GM18526 (cell line): ENCODE measurements around the gene ARRDC3.

Source experiments
- POLR2A ChIP-seq: IDR thresholded peaks from 3 replicates; pipeline ENCODE4 v1.6.1; 2011; ENCODE audit not compliant: insufficient read length; ENCODE audit errors: extremely low read depth

Gene ARRDC3

GRCh38 chr5:91373006-91373405, 10.1 kb downstream of the ARRDC3 start:
- no peak for TF ChIP-seq POLR2A

DNA sequence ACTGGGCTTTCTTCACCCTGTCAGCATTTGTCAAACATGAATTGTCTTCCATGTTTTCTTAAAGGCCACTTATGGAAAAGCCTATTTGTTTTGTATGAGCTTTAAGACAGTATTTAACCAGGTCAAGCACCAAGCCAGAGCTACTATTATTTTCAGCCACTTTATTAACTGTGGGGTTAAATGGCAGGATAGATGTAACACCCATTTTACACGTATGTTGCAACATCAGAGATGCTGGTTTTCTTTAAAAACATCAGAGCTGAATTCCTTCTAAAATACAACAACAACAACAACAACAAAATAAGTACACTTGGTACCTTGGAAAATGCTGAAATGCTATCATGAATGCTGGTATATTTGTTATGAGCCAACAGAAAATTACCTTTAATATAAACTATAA, 13.6 kb downstream of the ARRDC3 start:
- no peak for TF ChIP-seq POLR2A

DNA sequence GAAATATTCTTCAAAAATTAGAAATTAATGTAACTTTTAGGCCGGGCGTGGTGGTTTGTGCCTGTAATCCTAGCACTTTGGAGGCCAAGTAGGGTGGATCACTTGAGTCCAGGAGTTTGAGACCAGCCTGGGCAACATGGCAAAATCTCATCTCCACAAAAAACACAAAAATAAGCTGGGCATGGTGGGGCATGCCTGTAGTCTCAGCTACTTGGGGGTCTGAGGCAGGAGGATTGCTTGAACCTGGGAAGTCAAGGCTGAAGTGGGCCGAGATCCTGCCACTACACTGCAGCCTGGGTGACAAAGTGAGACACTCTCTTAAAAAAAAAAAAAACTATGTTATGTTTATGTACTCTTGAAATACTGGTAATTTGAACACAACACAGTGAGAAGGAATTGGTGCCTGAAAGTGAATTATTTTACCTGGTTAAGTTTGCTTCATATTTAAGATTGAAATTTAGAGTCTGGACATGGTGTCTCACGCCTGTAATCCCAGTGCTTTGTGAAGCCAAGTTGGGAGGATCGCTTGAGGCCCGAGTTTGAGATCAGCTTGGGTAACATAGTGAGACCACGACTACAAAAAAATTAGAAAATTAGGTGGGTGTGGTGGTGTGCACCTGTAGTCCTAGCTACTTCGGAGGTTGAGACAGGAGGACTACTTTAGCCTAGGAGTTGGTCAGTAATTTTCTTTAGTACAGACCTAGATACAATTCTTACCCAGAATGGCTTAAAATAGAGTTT, 15.0 kb downstream of the ARRDC3 start:
- no peak for TF ChIP-seq POLR2A

DNA sequence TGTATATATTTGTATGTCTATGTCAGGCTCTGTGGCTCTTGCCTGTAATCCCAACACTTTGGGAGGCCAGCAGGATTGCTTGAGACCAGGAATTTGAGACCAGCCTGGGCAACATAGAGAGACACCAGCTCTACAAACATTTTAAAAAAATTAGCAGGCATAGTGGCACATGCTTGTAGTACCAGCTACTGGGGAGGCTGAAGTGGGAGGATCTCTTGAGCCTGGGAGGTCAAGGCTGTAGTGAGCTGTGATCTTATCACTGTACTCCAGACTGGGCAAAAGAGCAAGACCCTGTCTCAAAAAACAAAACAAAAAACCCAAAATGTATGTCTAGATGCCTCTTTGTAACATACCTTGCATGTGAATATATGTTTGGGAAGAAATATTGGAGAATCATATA, 15.8 kb downstream of the ARRDC3 start:
- no peak for TF ChIP-seq POLR2A

DNA sequence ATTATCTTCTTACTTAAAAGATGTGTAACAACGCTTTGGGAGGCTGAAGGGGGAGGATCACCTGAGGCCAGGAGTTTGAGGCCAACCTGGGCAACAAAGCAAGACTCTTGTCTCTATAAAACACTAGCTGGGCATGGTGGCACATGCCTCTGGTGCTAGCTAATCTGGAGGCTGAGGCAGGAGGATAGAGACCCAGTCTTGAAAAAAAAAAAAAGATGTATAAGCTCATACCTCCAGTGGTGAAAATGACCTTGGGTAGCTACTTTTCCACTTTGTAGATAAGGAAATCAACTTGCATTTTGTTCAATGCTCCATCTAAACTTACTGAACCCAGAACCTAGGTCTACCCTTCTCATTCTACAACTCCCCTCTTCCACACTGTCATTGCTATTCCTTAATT, 16.6 kb downstream of the ARRDC3 start:
- TF ChIP-seq POLR2A: no peak

DNA sequence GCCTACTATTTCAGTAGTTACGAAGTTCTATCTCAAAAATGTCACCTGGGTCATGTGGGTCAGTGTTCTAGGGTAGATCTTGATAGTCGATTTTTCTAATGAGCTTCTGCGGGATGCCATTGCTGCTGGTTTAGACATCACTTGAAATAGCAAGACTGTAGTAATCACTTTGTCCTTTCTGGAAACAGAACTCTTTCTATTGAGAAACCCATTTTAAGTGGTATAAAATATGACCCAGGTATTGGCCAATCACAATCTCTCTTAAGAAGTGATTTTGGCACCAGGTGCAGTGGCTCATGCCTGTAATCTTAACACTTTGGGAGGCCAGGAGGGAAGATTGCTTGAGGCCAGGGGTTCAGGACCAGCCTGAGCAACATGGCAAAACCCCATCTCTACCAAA, 17.6 kb downstream of the ARRDC3 start:
- TF ChIP-seq POLR2A: no peak

- TF ChIP-seq POLR2A: no peak
These were observed 20.2 kb downstream of the ARRDC3 start for GRCh38 chr5:91362935-91363334.

DNA sequence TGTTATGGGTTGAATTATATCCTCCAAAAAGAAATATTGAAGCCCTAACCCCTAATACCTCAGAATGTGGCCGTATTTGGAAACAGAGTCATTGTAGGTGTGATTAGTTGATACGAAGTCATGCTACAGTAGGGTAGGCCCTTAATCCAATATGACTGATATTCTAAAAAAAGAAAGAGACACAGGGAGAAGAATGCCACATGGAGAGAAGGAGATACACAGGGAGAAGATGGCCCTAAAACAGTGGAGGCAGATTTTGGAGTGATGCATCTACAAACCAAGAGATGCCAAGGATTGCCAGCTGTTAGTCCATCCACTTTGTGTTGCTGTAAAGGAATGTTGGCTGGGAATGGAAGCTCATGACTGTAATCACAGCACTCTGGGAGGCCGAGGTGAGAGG, 21.3 kb downstream of the ARRDC3 start:
- no peak for TF ChIP-seq POLR2A

DNA sequence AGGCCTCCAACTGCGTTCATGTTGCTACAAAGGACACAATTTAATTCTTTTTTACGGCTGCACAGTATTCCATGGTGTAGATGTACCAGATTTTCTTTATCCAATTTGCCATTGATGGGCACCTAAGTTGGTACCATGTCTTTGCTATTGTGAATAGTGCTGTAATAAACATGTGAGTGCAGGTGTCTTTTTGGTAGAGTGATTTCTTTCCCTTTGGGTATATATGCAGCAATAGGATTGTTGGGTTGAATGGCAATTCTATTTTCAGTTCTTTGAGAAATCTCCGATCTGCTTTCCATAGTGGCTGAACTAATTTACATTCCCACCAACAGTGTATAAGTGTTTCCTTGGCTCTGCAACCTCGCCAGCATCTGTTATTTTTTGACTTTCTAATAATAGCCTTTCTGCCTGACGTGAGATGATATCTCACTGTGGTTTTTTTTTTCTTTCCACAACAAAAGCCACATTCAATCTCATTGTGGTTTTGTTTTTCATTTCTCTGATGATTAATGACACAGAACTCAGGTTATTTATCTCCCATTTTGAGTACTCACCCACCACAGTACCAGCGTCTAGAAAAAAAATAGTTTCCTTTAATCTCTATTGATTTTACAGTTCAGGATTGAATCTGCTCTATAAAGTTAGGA, 21.9 kb downstream of the ARRDC3 start:
- TF ChIP-seq POLR2A: no peak

GRCh38 chr5:91359962-91360609, 23.0 kb downstream of the ARRDC3 start:
- TF ChIP-seq POLR2A: no peak

- TF ChIP-seq POLR2A: no peak
These were observed 25.3 kb downstream of the ARRDC3 start for GRCh38 chr5:91357806-91358205.

DNA sequence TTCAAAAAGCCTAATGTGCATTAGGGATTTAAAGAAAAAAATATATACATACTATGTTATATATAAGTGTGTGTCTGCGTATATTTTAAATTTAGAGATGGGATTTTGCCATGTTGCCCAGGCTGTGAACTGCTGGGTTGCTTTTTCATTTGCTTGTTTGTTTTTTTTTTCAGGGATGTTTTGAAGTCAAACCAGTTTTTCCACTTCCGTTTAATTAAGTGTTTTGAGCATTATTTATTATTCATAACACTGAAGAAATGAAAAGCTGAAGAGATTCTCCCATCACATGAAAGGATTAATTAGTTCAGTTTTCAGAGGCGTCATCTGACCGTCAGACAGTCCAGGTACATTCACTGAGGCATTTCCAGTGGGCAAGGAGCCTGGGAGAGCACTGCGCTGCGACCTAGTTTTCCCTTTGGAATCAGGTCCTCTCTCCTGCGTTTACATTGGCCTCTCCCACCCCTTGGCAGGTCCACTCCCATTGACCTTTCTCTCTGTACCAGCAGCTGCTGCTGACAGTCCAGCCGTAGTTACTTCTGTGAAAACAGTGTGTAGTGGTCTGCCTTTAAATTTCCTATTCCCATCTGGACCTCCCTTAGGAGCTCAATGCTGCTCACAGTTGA, 26.0 kb downstream of the ARRDC3 start:
- TF ChIP-seq POLR2A: no peak

GRCh38 chr5:91352831-91353695, 30.1 kb downstream of the ARRDC3 start:
- TF ChIP-seq POLR2A: no peak

GRCh38 chr5:91345461-91345860, 37.7 kb downstream of the ARRDC3 start:
- no peak for TF ChIP-seq POLR2A

GRCh38 chr5:91343916-91344315, 39.2 kb downstream of the ARRDC3 start:
- no peak for TF ChIP-seq POLR2A
